Astrocyte (in vitro differentiated cells and primary cell): ENCODE data around the gene IER2.

Experiments used
- EZH2 ChIP-seq: IDR thresholded peaks from 2 replicates; pipeline ENCODE4 v1.6.1; 2012; ENCODE audit warnings: mild to moderate bottlenecking, low read length, inconsistent platforms; ENCODE audit not compliant: insufficient read depth
- TF ChIP-seq, protein P1 (sequence below): IDR thresholded peaks from 2 replicates; pipeline ENCODE4 v1.5.1; 2011; ENCODE audit warnings: low read depth, mild to moderate bottlenecking, inconsistent platforms, low read length, moderate library complexity; ENCODE audit not compliant: insufficient read depth

DNA sequence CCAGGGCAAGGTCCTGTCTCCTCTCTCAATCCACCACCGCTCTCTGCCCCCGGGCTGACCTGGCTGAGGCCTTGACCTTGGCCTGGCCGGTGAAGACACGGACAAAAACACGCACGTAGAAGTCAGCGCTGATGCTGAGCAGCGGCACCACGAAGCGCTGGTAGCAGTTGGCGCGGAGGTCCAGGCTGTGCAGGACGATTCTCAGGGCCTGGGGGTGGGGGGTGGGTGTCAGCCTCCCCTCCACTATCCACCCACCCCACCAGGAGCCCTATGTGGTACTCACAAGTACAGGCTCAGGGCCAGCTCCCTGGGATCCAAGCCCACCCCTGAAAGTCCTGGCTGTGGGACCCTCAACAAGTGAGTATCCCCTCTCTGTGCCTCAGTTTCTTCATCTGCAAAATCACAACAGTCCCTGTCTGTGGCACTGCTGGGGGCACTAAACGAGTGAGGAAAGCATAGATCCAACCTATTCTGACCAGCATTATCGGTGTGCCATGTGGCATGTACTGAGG lies 40.1 kb upstream of the IER2 start:
- TF ChIP-seq, protein P1, sequence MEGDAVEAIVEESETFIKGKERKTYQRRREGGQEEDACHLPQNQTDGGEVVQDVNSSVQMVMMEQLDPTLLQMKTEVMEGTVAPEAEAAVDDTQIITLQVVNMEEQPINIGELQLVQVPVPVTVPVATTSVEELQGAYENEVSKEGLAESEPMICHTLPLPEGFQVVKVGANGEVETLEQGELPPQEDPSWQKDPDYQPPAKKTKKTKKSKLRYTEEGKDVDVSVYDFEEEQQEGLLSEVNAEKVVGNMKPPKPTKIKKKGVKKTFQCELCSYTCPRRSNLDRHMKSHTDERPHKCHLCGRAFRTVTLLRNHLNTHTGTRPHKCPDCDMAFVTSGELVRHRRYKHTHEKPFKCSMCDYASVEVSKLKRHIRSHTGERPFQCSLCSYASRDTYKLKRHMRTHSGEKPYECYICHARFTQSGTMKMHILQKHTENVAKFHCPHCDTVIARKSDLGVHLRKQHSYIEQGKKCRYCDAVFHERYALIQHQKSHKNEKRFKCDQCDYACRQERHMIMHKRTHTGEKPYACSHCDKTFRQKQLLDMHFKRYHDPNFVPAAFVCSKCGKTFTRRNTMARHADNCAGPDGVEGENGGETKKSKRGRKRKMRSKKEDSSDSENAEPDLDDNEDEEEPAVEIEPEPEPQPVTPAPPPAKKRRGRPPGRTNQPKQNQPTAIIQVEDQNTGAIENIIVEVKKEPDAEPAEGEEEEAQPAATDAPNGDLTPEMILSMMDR, result no peak
- no peak for TF ChIP-seq EZH2
